Natural killer cell treated with Interleukin-12 subunit alpha and Interleukin-12 subunit beta and Interleukin-15 and Interleukin-18, amount 100 ng/mL, for 72 hours (primary cell): Measurements from ENCODE around the gene ARFIP1. TPM values are rescaled to one million over a fixed set of nuclear protein-coding genes. Genes with fewer than 3 reads are reported as not detected.
A peak's percentile ranks its signal among the peaks of the same experiment; 100 is the strongest.

Source experiments
- ATAC-seq, 2 donors: fragments of 150-1000 bp; cut with Tn5 transposase in 1 of 2; sonication (Bioruptor Pico), chemical (Tn5 transposase) in 1 of 2; 2 replicates each; pipeline ENCODE4 v1.10.0; 2021
- DNase-seq: peaks from one replicate; pipeline ENCODE4 v3.0.0; 2022; ENCODE audit warnings: low spot score
- H3K27ac Mint-ChIP-seq, 2 donors: 1 replicate in 1 of 2; 2 replicates in 1 of 2; pipeline ENCODE4 v1.8.0; 2022; ENCODE audit warnings: mixed read lengths in 2 of 2, mild to moderate bottlenecking in 1 of 2, moderate library complexity in 1 of 2
- H3K27me3 Mint-ChIP-seq, 2 donors: 1 replicate in 1 of 2; 2 replicates in 1 of 2; pipeline ENCODE4 v1.8.0; 2022; ENCODE audit warnings: mixed read lengths in 2 of 2
- H3K36me3 Mint-ChIP-seq: one replicate; pipeline ENCODE4 v1.8.0; 2022; ENCODE audit warnings: mixed read lengths
- H3K4me1 Mint-ChIP-seq, 2 donors: 1 replicate in 1 of 2; 2 replicates in 1 of 2; pipeline ENCODE4 v1.8.0; 2022; ENCODE audit warnings: low read depth in 2 of 2, mixed read lengths in 2 of 2, mild to moderate bottlenecking in 1 of 2
- H3K4me3 Mint-ChIP-seq: one replicate; pipeline ENCODE4 v1.8.0; 2022; ENCODE audit warnings: mixed read lengths
- H3K9me3 Mint-ChIP-seq: 2 replicates; pipeline ENCODE4 v1.8.0; 2022; ENCODE audit warnings: mixed read lengths
- total RNA-seq, 2 donors: library from RNA; stranded (reverse); gene quantifications; one replicate each; pipeline ENCODE4 v1.2.3, GENCODE V29; 2022

Gene ARFIP1
- total RNA-seq, 2 donors from 2014 or later, result 17.8 to 21.0 TPM

DNA sequence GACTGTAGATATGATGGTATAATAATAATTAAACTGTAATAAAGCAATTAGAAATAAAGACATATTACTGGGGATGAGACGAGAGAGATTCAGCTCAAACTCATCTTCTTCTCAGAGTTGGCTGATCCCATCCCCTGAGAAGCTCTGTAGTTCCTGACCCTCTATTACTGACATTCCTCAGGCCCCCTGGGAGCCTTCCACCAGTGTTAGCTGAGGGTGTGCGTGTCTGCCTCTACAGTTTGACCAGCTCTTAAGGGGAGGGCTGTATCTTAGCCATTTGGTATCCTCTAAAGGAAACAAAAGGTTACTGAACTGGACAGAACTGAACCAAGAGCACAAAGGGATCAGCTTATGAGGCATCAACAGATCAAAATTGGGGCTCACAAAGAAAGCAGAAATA, 167.6 kb downstream of the ARFIP1 start:
- ATAC-seq (no peak), DNase-seq (no peak)
- no peak overlapping the region for H3K4me3 Mint-ChIP-seq
- H3K27ac Mint-ChIP-seq, result no peak overlapping the region
- no peaks in the 10 kb centered on the region for H3K9me3 Mint-ChIP-seq
- peaks cover 2 to 11% of the 10 kb centered on the region in 2 donors for H3K27me3 Mint-ChIP-seq
- H3K4me1 Mint-ChIP-seq, result peaks cover 0 to 3% of the 10 kb centered on the region in 2 donors
- no peaks in the 10 kb centered on the region for H3K36me3 Mint-ChIP-seq

DNA sequence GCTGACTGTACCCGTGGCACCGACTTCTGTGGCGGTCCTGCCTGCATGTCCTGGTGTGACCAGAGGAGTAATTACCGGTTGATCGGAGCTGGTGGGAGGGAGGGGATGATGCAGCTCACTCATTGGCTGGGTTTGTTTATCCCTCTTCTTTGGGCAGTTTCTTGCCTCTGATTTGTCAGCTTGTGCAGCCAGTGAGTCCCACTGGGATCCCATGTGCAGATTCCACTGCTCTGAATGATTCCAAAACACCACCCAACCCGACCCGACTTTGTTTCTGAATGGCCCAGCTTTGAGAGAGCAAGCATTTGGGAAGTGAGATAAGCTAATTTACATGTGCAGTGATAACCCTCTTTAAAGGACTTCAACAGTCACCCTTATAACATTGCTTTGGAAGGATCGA, 170.2 kb downstream of the ARFIP1 start:
- Mint-ChIP-seq H3K4me1 (peaks cover 0 to 3% of the 10 kb centered on the region in 2 donors), H3K36me3 (no peaks in the 10 kb centered on the region), H3K27me3 (peaks cover 2 to 11% of the 10 kb centered on the region in 2 donors), H3K9me3 (no peaks in the 10 kb centered on the region), H3K4me3 (no peak overlapping the region), H3K27ac (no peak overlapping the region)
- DNase-seq (no peak), ATAC-seq (no peak)

DNA sequence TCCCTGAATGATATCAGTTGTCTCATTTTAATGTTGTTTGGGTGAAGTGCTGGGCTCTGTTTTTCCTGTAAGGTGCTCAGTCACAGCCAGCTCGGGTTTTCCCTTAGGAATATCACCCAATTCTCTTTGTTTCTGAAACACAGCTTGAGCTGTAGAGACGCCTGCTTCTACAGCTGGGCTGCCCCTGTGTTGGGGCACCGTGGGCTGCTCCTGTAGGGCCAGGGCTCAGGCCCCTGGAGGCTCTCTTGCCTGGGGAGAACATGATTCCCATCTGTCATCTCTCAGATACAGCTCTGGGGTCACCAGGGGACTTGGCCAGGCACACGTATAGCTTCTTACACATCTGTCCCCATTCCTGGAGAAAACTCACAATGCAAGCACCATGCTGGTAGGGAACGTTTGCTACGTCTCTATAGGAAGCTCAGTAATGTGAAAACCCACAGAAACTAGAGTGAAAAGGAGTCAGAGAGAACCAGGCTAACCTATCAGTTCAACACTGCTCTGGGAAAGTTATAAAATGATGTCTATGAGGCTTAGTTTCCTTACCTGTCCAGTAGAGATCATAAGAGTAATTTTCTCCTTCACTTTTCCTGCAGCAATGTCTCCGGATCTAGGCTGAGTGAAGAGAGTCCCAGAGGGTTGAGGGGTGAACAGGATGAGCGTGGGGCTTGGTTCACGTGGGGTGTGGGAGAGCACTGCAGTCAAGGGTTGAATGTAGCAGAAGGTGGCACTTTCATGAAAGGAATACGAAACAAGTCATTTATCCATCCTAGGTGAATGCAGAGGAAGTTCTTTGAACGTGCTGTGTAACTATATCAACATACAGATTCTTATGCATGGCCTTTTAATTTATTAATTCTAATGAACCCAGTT, 170.9 kb downstream of the ARFIP1 start:
- H3K4me3 Mint-ChIP-seq, result no peak overlapping the region

DNA sequence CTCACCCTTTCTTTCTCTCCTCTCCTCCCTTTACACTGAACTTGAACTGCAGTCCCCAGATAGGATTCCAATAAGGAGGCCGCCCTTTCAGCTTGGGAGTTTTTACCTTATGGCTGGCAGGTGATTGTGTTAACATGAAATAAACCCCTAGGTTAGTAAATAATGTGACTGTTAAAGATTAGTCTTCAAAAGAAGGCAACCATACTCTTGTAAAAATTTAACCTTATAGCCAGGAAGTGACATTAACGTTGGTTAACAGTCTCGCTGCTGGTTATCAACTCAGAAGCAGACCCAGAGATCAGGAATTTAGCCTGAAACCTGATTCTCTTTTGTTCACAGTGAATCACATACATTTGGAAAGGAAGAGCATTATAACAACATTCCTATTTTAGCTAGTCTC, 171.6 kb downstream of the ARFIP1 start:
- Mint-ChIP-seq H3K36me3 (no peaks in the 10 kb centered on the region), H3K27me3 (peaks cover 2 to 11% of the 10 kb centered on the region in 2 donors), H3K27ac (no peak overlapping the region), H3K9me3 (no peaks in the 10 kb centered on the region), H3K4me3 (no peak overlapping the region), H3K4me1 (peaks cover 0 to 3% of the 10 kb centered on the region in 2 donors)
- ATAC-seq (no peak), DNase-seq (no peak)

More for the DNA sequence above, 170.9 kb downstream of the ARFIP1 start:
- ATAC-seq (no peak), DNase-seq (no peak)
- no peaks in the 10 kb centered on the region for H3K36me3 Mint-ChIP-seq
- H3K9me3 Mint-ChIP-seq, result no peaks in the 10 kb centered on the region
- peaks cover 2 to 11% of the 10 kb centered on the region in 2 donors for H3K27me3 Mint-ChIP-seq
- peaks cover 0 to 3% of the 10 kb centered on the region in 2 donors for H3K4me1 Mint-ChIP-seq
- no peak overlapping the region for H3K27ac Mint-ChIP-seq

DNA sequence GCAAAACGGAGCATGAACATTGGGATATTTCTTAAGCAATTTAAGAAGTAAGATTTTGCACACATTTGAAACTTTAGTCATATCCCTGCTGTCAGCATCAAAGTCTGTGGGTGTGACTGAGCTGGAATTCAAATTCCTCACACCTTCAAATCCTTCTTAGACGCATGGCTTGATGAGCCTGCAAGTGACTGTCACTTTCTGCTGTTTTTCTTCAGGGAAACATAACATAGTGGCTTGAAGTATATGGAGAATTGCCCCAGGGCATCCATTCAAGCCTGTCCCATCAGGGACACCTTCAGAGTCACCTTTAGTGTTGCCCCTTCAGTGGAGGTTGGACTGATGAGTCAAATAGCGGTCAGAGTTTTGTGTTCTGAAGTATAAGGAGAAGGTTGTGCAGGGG, 173.8 kb downstream of the ARFIP1 start:
- no peak overlapping the region for H3K4me3 Mint-ChIP-seq
- DNase-seq, result no peak
- no peaks in the 10 kb centered on the region for H3K9me3 Mint-ChIP-seq
- H3K36me3 Mint-ChIP-seq, result no peaks in the 10 kb centered on the region
- ATAC-seq, result no peak
- H3K4me1 Mint-ChIP-seq, result peaks cover 14 to 22% of the 10 kb centered on the region in 2 donors
- no peaks in the 10 kb centered on the region for H3K27me3 Mint-ChIP-seq
- H3K27ac Mint-ChIP-seq, result no peak overlapping the region

DNA sequence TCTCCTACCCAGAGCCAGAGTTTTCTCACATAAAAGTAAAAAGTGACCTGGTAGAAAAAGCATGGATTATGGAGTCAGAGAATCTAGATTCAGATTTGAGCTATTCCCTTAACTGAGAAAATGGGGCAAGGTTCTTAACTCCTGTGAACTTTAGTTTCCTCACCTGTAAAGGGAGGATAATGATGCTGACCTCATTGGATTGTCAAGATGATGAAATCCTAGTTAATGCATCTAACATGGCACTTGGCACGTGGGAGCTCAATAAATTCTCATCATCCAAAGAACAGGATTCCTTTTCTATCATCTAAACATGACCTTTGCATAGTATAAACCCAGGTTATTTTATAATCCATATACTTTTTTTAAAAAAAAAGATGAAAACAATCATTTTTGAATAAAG, 175.0 kb downstream of the ARFIP1 start:
- no peak for DNase-seq
- no peak for ATAC-seq
- Mint-ChIP-seq H3K9me3 (no peaks in the 10 kb centered on the region), H3K36me3 (no peaks in the 10 kb centered on the region), H3K27me3 (no peaks in the 10 kb centered on the region), H3K4me3 (no peak overlapping the region), H3K4me1 (peaks cover 18 to 32% of the 10 kb centered on the region in 2 donors), H3K27ac (no peak overlapping the region)

DNA sequence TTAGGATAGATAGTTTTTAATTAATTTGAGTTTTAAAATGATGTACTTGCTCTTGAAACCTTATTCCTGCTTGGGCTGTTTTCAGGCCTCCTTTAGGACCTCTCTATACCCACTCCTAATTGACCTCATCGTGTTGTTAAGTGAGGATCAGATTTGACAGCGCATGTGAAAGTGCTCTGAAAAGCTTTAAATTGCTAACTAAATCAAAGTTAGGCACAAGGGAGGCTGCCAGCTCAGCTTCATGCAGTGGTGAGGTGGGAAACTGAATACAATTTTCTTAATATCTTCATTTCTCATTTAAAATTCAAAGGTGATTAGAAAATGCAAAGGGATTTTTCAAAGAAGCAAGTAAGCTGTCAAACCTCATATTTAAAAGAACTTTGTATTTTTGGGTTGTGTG, 176.4 kb downstream of the ARFIP1 start:
- H3K27me3 Mint-ChIP-seq, result no peaks in the 10 kb centered on the region
- no peak overlapping the region for H3K4me3 Mint-ChIP-seq
- ATAC-seq (no peak), DNase-seq (no peak)
- H3K4me1 Mint-ChIP-seq, result peaks cover 18 to 32% of the 10 kb centered on the region in 2 donors
- H3K27ac Mint-ChIP-seq, result peak overlapping the region in 1 of 2 donors; percentile 19
- H3K36me3 Mint-ChIP-seq, result no peaks in the 10 kb centered on the region
- H3K9me3 Mint-ChIP-seq, result no peaks in the 10 kb centered on the region

DNA sequence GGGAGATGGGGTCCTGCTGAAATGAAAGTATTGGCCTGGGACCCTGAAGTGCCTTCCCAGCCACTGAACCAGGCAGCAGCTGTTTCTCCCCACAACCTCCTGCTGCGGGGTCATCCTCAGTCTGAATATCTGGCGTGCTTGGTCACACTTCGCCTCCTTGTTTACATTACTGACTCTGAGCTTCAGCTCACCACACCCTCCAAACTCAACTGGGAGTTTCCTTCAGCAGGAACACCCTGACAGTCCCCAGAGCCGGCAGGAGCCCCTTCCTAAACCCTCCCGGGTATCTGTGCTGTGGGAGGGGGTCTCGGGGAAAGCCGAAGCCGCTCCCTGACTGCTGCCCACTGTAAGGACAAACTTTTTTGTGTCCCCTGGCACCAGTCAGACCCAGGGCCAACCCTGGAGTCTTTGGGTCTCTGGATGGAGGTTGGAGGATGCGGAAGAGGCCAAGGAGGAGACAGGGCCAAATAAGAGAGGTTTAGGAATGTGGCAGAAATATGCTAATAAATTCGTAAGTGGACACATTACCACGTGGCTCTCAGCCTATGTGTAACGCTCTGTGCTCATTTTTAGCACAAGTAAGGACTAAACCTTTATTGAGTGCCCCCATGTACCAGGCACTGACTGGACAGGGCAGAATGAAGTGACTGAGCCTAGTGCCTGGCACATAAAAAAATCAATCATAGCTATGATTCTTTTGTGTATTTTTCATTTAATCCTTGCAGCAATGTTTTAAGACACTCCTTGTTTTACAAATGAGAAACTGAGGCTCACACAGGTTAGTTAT, 177.1 kb downstream of the ARFIP1 start:
- DNase-seq (no peak), ATAC-seq (peak in 1 of 2 donors; percentile 12)
- Mint-ChIP-seq H3K4me1 (peaks cover 18 to 30% of the 10 kb centered on the region in 2 donors), H3K36me3 (no peaks in the 10 kb centered on the region), H3K9me3 (no peaks in the 10 kb centered on the region), H3K27me3 (no peaks in the 10 kb centered on the region), H3K4me3 (no peak overlapping the region), H3K27ac (no peak overlapping the region)

DNA sequence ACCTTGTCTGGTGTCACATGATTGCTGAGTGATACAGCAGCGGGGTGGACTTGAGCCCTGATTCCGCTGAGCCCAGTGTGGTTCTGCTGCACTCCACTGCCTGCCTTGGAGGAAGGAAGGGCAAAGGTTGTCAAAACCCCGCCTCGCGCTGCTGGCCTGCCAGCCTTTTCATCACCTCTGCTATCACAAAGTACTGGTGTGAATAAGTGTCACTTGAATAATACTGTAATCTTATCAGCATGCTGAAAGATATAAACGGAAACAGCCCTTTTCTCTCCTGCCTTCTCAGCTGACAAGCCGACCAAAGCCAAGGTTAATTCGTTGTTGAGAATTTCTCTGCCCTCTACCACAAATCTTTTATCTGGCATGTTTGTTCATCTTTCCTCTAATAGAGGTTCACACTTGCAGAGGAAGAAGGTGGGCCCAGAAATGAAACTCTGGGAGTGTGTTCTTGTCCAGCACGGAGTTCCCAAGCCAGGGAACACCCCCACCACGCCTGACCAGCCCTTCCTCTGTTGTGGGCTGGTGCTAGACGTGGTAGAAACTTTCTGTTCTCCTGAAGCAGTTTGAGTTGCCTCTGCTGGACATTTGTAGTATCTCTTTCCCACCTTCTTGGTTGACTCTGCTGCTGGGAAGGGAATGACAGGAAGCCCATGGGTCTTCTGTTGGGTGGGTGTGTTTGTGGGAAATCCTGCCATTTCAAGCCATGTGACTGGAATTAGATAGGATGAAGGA, 177.8 kb downstream of the ARFIP1 start:
- Mint-ChIP-seq H3K9me3 (no peaks in the 10 kb centered on the region), H3K4me3 (peak overlapping the region; percentile 33), H3K27me3 (no peaks in the 10 kb centered on the region), H3K36me3 (no peaks in the 10 kb centered on the region), H3K27ac (peak overlapping the region; percentile 13 to 81), H3K4me1 (peaks cover 18 to 30% of the 10 kb centered on the region in 2 donors)
- no peak for DNase-seq
- peak; percentile 70 to 82 for ATAC-seq

DNA sequence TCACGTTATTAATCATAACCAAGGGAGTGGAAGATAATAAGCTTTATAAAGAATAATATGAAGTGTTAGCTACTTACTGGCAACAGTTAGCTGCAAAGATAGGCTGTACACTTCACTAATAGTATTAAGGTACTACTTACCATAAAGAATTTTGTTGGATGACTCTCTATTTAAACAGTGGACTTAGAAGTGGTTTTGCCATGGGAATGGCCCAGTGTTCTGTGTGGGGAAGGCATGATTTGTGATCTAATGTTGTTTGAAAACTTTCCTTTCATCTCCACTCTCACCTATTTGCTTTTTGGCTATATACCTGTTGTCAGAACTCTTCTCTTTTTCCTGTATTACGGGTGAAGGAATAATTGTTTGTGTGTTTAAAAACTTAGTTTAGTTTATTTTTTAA, 179.3 kb downstream of the ARFIP1 start:
- Mint-ChIP-seq H3K27ac (peak overlapping the region; percentile 13 to 81), H3K4me3 (no peak overlapping the region), H3K36me3 (no peaks in the 10 kb centered on the region), H3K4me1 (peaks cover 18 to 30% of the 10 kb centered on the region in 2 donors), H3K27me3 (peaks cover 0 to 2% of the 10 kb centered on the region in 2 donors), H3K9me3 (no peaks in the 10 kb centered on the region)
- DNase-seq, result no peak
- ATAC-seq, result no peak

DNA sequence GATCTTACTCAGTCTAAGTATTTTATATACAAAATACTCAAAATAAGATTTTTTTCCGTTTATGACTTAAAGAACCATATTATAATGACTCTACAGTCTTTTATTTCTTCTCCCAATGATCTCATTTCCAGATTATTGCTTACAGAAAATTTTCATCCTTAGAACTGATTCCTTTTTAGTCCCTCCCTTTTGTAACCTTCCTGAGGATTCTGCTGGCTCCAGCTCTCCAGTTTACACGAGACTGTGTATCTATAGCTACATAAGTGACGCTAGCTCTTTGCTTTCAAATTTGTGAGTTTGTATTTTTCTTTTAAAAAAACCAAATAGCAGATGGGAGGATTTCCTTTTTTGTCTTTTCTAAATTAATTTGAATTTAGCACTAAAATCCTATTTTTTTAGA, 180.3 kb downstream of the ARFIP1 start:
- Mint-ChIP-seq H3K27ac (no peak overlapping the region), H3K9me3 (no peaks in the 10 kb centered on the region), H3K4me1 (peaks cover 18 to 30% of the 10 kb centered on the region in 2 donors), H3K36me3 (no peaks in the 10 kb centered on the region), H3K4me3 (no peak overlapping the region), H3K27me3 (peaks cover 0 to 2% of the 10 kb centered on the region in 2 donors)
- DNase-seq, result no peak
- no peak for ATAC-seq

DNA sequence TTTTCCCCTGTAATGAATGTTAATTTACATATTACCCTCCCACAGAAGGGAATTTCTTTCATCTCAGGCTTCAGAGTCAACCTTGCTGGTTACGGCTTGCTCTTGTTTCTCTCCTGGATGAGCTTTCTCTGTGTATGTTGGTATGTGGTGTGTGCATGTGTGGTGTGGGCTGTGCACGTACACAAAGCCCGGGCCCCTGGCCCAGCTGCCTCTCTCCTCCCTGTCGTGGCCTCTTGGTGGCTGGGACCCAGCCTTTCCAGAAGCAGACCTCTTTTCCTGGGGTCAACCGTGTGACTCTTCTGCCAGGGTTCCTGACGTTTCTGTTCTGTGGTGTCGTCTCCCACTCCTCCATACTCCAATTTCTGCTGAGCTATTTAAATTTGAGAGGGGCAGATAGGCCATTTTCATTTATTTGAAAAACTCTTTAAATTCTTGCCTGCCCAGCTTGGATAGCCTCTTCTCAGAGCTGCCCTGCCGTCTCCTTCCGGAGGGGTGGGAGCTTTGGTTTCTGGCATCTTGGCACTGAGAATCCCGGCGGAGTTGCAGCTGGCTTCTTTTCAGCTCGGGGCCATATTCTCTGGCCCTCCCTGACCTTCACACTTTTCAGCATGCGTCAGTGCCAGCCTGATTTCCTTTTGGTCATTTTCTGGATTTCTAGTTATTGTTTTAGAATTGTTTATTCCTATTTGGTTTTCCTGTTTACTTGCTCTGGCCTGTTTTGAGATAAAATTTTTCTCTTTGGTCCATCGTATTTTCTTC, 181.4 kb downstream of the ARFIP1 start:
- H3K4me3 Mint-ChIP-seq, result no peak overlapping the region
- DNase-seq, result no peak
- H3K27me3 Mint-ChIP-seq, result peaks cover 0 to 2% of the 10 kb centered on the region in 2 donors
- no peaks in the 10 kb centered on the region for H3K36me3 Mint-ChIP-seq
- no peak for ATAC-seq
- H3K4me1 Mint-ChIP-seq, result peaks cover 18 to 30% of the 10 kb centered on the region in 2 donors
- H3K9me3 Mint-ChIP-seq, result no peaks in the 10 kb centered on the region
- H3K27ac Mint-ChIP-seq, result no peak overlapping the region

DNA sequence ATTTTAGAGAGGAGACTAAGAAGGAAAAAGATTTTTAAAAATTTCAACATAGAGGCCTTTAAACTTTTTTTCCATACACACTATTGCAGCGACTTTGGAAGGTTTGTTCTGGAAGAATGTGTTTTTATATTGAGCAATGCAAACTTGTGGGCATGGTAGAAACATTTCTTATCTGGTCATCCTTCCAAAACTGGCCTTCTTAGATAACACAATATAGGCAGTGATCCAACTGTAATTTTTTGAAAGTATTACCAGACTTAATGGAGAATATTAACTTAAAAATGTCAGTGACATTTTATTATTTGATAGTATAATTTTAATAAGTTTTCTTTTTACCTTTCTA, 182.0 kb downstream of the ARFIP1 start:
- Mint-ChIP-seq H3K4me3 (no peak overlapping the region), H3K4me1 (peaks cover 18 to 28% of the 10 kb centered on the region in 2 donors), H3K27ac (no peak overlapping the region), H3K27me3 (peaks cover 0 to 2% of the 10 kb centered on the region in 2 donors), H3K9me3 (no peaks in the 10 kb centered on the region), H3K36me3 (no peaks in the 10 kb centered on the region)
- DNase-seq (no peak), ATAC-seq (no peak)
